Neural progenitor cell (in vitro differentiated cells): Measurements from ENCODE around the gene KRT33B. TPM values are rescaled to one million over a fixed set of nuclear protein-coding genes. Genes with fewer than 3 reads are reported as not detected.

Experiments
- DNase-seq: peaks from one replicate; pipeline ENCODE4 v3.0.0-alpha.2; 2016; ENCODE audit warnings: low spot score
- H2AFZ ChIP-seq: fragments of 200-600 bp; sonication (generic); replicated peaks from 2 replicates; pipeline ENCODE4 v1.6.1; 2016; ENCODE audit warnings: antibody characterized with exemption
- H3F3A ChIP-seq: fragments of 200-600 bp; sonication (generic); 2 replicates; pipeline ENCODE4 v1.6.1; 2016; ENCODE audit warnings: antibody characterized with exemption, low read depth
- H3K27ac ChIP-seq: fragments of 200-600 bp; sonication (generic); 2 replicates; pipeline ENCODE4 v1.5.1; 2016; ENCODE audit warnings: mild to moderate bottlenecking
- H3K27me3 ChIP-seq: fragments of 200-600 bp; sonication (generic); 2 replicates; pipeline ENCODE4 v1.6.1; 2016; ENCODE audit warnings: mild to moderate bottlenecking, moderate library complexity
- H3K36me3 ChIP-seq: fragments of 200-600 bp; sonication (generic); 2 replicates; pipeline ENCODE4 v1.5.1; 2016
- H3K4me1 ChIP-seq: fragments of 200-600 bp; sonication (generic); 2 replicates; pipeline ENCODE4 v1.6.1; 2016; ENCODE audit warnings: mixed run types
- H3K4me2 ChIP-seq: fragments of 200-600 bp; sonication (generic); 2 replicates; pipeline ENCODE4 v1.6.1; 2016
- H3K4me3 ChIP-seq: fragments of 200-600 bp; sonication (generic); 2 replicates; pipeline ENCODE4 v1.5.1; 2016
- H3K79me2 ChIP-seq: fragments of 200-600 bp; sonication (generic); 2 replicates; pipeline ENCODE4 v1.6.1; 2016; ENCODE audit warnings: low read depth
- H3K9ac ChIP-seq: fragments of 200-600 bp; sonication (generic); 2 replicates; pipeline ENCODE4 v1.6.1; 2016
- H3K9me3 ChIP-seq: fragments of 200-600 bp; sonication (generic); 2 replicates; pipeline ENCODE4 v1.5.1; 2016; ENCODE audit warnings: low read depth
- H4K20me1 ChIP-seq: fragments of 200-600 bp; sonication (generic); 2 replicates; pipeline ENCODE4 v1.6.1; 2016; ENCODE audit warnings: low read depth
- H3K27ac Mint-ChIP-seq: 3 replicates; pipeline ENCODE4 v1.8.0; 2021; ENCODE audit warnings: mixed read lengths
- H3K27me3 Mint-ChIP-seq: 2 replicates; pipeline ENCODE4 v1.8.0; 2022; ENCODE audit warnings: low read depth, mild to moderate bottlenecking, inconsistent platforms, moderate library complexity, mixed read lengths; ENCODE audit not compliant: insufficient read depth
- H3K36me3 Mint-ChIP-seq: 3 replicates; pipeline ENCODE4 v1.8.0; 2021; ENCODE audit warnings: mixed read lengths
- H3K4me1 Mint-ChIP-seq: 3 replicates; pipeline ENCODE4 v1.8.0; 2021; ENCODE audit warnings: mixed read lengths
- H3K4me3 Mint-ChIP-seq: 3 replicates; pipeline ENCODE4 v1.8.0; 2021; ENCODE audit warnings: mild to moderate bottlenecking, moderate library complexity, mixed read lengths
- H3K9me3 Mint-ChIP-seq: 3 replicates; pipeline ENCODE4 v1.8.0; 2020; ENCODE audit warnings: mixed read lengths
- CTCF ChIP-seq: fragments of 200-600 bp; sonication (generic); IDR thresholded peaks from 2 replicates; pipeline ENCODE4 v1.5.1; 2017; ENCODE audit warnings: antibody characterized with exemption, mild to moderate bottlenecking
- EZH2 ChIP-seq: fragments of 200-600 bp; sonication (generic); IDR thresholded peaks from 2 replicates; pipeline ENCODE4 v1.6.1; 2017; ENCODE audit warnings: antibody characterized with exemption, mild to moderate bottlenecking, moderate library complexity
- EZH2phosphoT487 ChIP-seq: fragments of 200-600 bp; sonication (generic); IDR thresholded peaks from 2 replicates; pipeline ENCODE4 v1.6.1; 2017; ENCODE audit warnings: antibody characterized with exemption
- total RNA-seq: library from RNA; depleted of rRNA; stranded (reverse); fragments of >200 nt; gene quantifications from 2 replicates; pipeline ENCODE4 v1.2.3, GENCODE V29; 2015; ENCODE audit warnings: low replicate concordance

KRT33B gene
- total RNA-seq, 1 donor from 2014 or later: not detected

- no peak for TF ChIP-seq EZH2phosphoT487
- TF ChIP-seq EZH2: no peak
- no peak for TF ChIP-seq CTCF
- Mint-ChIP-seq H3K4me3 (no peak overlapping the region), H3K27ac (no peak overlapping the region), H3K4me1 (no peaks in the 10 kb centered on the region), H3K27me3 (no peaks in the 10 kb centered on the region), H3K9me3 (peaks cover 4% of the 10 kb centered on the region), H3K36me3 (no peaks in the 10 kb centered on the region)
- H3K4me2 ChIP-seq: no peak overlapping the region
- H3K9ac ChIP-seq: no peak overlapping the region
- no peaks in the 10 kb centered on the region for H4K20me1 ChIP-seq
- no peaks in the 10 kb centered on the region for H3K79me2 ChIP-seq
- no peak overlapping the region for H2AFZ ChIP-seq
- no peaks in the 10 kb centered on the region for H3K36me3 ChIP-seq
- H3K4me1 ChIP-seq: no peaks in the 10 kb centered on the region
- DNase-seq: no peak
- H3K27ac ChIP-seq: no peak overlapping the region
- H3F3A ChIP-seq: no peaks in the 10 kb centered on the region
- peaks cover 10% of the 10 kb centered on the region for H3K9me3 ChIP-seq
- H3K27me3 ChIP-seq: no peaks in the 10 kb centered on the region
- H3K4me3 ChIP-seq: no peak overlapping the region
Observed at GRCh38 chr17:41318231-41318630, 51.4 kb downstream of the KRT33B start.

GRCh38 chr17:41315814-41316445, 53.7 kb downstream of the KRT33B start:
- Histone ChIP-seq H3K27ac (no peak overlapping the region), H3K9ac (no peak overlapping the region), H4K20me1 (no peaks in the 10 kb centered on the region), H3K4me2 (no peak overlapping the region), H3K4me3 (no peak overlapping the region), H2AFZ (no peak overlapping the region), H3K27me3 (no peaks in the 10 kb centered on the region), H3K79me2 (no peaks in the 10 kb centered on the region), H3F3A (no peaks in the 10 kb centered on the region), H3K36me3 (no peaks in the 10 kb centered on the region), H3K4me1 (no peaks in the 10 kb centered on the region), H3K9me3 (peaks cover 10% of the 10 kb centered on the region)
- no peak for DNase-seq
- Mint-ChIP-seq H3K9me3 (peaks cover 4% of the 10 kb centered on the region), H3K4me1 (no peaks in the 10 kb centered on the region), H3K4me3 (no peak overlapping the region), H3K27me3 (no peaks in the 10 kb centered on the region), H3K27ac (no peak overlapping the region), H3K36me3 (no peaks in the 10 kb centered on the region)
- TF ChIP-seq CTCF: no peak
- TF ChIP-seq EZH2phosphoT487: no peak
- TF ChIP-seq EZH2: no peak

- Mint-ChIP-seq H3K27me3 (no peaks in the 10 kb centered on the region), H3K9me3 (peaks cover 4% of the 10 kb centered on the region), H3K27ac (no peak within 1 kb of the TSS), H3K4me1 (no peaks in the 10 kb centered on the region), H3K4me3 (no peak within 1 kb of the TSS), H3K36me3 (no peaks in the 10 kb centered on the region)
- peaks cover 10% of the 10 kb centered on the region for H3K9me3 ChIP-seq
- H3K4me1 ChIP-seq: no peaks in the 10 kb centered on the region
- no peak for TF ChIP-seq EZH2
- TF ChIP-seq EZH2phosphoT487: no peak
- no peak for TF ChIP-seq CTCF
- H3K27ac ChIP-seq: no peak within 1 kb of the TSS
- H3K4me3 ChIP-seq: no peak within 1 kb of the TSS
- no peaks in the 10 kb centered on the region for H3K36me3 ChIP-seq
- DNase-seq: no peak
- no peaks in the 10 kb centered on the region for H3K27me3 ChIP-seq
- no peak within 1 kb of the TSS for H3K9ac ChIP-seq
- no peaks in the 10 kb centered on the region for H3F3A ChIP-seq
- no peaks in the 10 kb centered on the region for H4K20me1 ChIP-seq
- no peaks in the 10 kb centered on the region for H3K79me2 ChIP-seq
- no peak within 1 kb of the TSS for H3K4me2 ChIP-seq
- H2AFZ ChIP-seq: no peak within 1 kb of the TSS
Observed at GRCh38 chr17:41315204-41315794, 54.3 kb downstream of the KRT33B start, which contains the start of gene KRTAP17-1. Gene KRTAP17-1, minus strand, starts transcription at chr17:41315710. Its CDS starts 60 bp downstream, at chr17:41315650.

Other genes with a start within 250 kb of the KRT33B start
- not detected in 2 replicates for gene KRTAP4-12, start 245.6 kb downstream of the KRT33B start, total RNA-seq
- gene KRTAP4-6, start 229.3 kb downstream of the KRT33B start, total RNA-seq: not detected in 2 replicates
- not detected in 2 replicates for gene KRTAP4-5, start 220.0 kb downstream of the KRT33B start, total RNA-seq
- not detected in 2 replicates for gene KRTAP4-4, start 209.1 kb downstream of the KRT33B start, total RNA-seq
- gene KRTAP4-3, start 201.6 kb downstream of the KRT33B start, total RNA-seq: not detected in 2 replicates
- gene KRTAP4-2, start 191.6 kb downstream of the KRT33B start, total RNA-seq: not detected in 2 replicates
- 0.12 TPM in 1 of 2 replicates, not detected in the other for gene KRTAP4-1, start 184.9 kb downstream of the KRT33B start, total RNA-seq
- not detected in 2 replicates for gene KRTAP9-1, start 179.9 kb downstream of the KRT33B start, total RNA-seq
- gene KRTAP9-2, start 143.2 kb downstream of the KRT33B start, total RNA-seq: not detected in 2 replicates
- not detected in 2 replicates for gene KRTAP9-3, start 137.4 kb downstream of the KRT33B start, total RNA-seq
- gene KRTAP9-8, start 131.8 kb downstream of the KRT33B start, total RNA-seq: not detected in 2 replicates
- not detected in 2 replicates for gene KRTAP9-4, start 120.1 kb downstream of the KRT33B start, total RNA-seq
- not detected in 2 replicates for gene KRTAP9-9, start 114.4 kb downstream of the KRT33B start, total RNA-seq
- not detected in 2 replicates for gene KRTAP9-6, start 104.4 kb downstream of the KRT33B start, total RNA-seq
- not detected in 2 replicates for gene KRTAP9-7, start 94.1 kb downstream of the KRT33B start, total RNA-seq
- not detected in 2 replicates for gene KRTAP29-1, start 67.0 kb downstream of the KRT33B start, total RNA-seq
- not detected in 2 replicates for gene KRTAP16-1, start 60.5 kb downstream of the KRT33B start, total RNA-seq
- gene KRTAP17-1, start 54.1 kb downstream of the KRT33B start, total RNA-seq: not detected in 2 replicates
- not detected in 2 replicates for gene KRT33A, start 19.0 kb downstream of the KRT33B start, total RNA-seq
- gene KRT34, start 12.5 kb upstream of the KRT33B start, total RNA-seq: not detected in 2 replicates
- gene KRT31, start 27.8 kb upstream of the KRT33B start, total RNA-seq: not detected in 2 replicates
- gene KRT37, start 54.8 kb upstream of the KRT33B start, total RNA-seq: not detected in 2 replicates
- gene KRT38, start 71.2 kb upstream of the KRT33B start, total RNA-seq: not detected in 2 replicates
- not detected in 2 replicates for gene KRT32, start 97.6 kb upstream of the KRT33B start, total RNA-seq
- gene KRT35, start 111.3 kb upstream of the KRT33B start, total RNA-seq: not detected in 2 replicates
- gene KRT36, start 120.1 kb upstream of the KRT33B start, total RNA-seq: not detected in 2 replicates
- gene KRT13, start 135.8 kb upstream of the KRT33B start, total RNA-seq: not detected in 2 replicates
- gene KRT15, start 149.1 kb upstream of the KRT33B start, total RNA-seq: 0.15 TPM in 1 of 2 replicates, not detected in the other
- 114 and 184 TPM in 2 replicates for gene KRT19, start 158.5 kb upstream of the KRT33B start, total RNA-seq
- gene KRT9, start 202.2 kb upstream of the KRT33B start, total RNA-seq: not detected in 2 replicates
- not detected in 2 replicates for gene KRT14, start 217.1 kb upstream of the KRT33B start, total RNA-seq
- gene KRT16, start 243.0 kb upstream of the KRT33B start, total RNA-seq: not detected in 2 replicates